CD4-positive, alpha-beta T cell treated with Interleukin-6 at 100 ng/mL for 8 hours (primary cell): ENCODE data around the gene SYN1.
"Not testable (repeated sequence)": the region's sequence is repeated elsewhere in the genome, so short reads cannot be mapped to it uniquely, and the experiment has no call there.

Experiments used
- DNase-seq: peaks from one replicate; pipeline ENCODE4 v3.0.0-alpha.2; 2020; ENCODE audit warnings: mixed read lengths, low spot score

The SYN1 gene

DNA sequence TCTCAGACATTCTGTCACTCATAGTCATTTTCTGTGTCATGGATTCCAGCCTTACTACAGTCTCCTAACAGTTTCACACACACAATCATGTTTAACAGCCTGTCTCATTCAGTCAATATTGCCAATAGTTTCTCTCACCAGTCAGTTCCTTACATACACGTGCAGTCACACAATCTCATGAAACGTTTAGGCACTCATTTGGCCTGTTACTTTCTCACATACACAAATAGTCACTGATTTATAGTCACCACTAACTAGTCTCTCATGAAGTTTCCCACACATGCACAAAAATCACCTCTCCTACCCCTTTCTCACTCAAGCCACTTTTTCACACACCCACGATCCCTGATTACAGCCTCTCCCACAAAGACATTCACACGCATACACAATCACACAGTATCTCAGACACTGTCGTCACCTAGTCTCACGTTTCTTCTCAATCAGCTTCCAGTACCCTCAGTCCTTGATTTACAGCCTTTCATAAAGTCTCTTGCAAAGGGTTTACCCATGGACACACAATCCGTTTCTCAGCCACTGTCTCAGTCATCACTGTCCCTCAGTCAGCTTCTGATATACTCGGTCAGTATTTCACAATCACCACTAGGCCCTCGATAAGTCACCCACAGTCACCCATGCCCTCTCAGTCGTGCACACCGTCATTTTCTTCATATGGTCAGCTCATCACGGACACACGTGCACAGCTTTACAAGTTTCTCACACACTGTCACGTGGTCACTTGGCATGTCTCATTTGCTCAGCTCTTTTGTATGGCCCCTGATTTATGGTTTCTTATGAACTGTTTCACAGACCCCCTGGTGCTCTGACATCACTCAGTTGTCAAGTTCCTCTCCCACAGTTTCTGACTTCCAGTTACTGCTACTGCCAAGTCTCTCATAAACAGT is 14.3 kb upstream of the SYN1 start:
- no peak for DNase-seq

DNA sequence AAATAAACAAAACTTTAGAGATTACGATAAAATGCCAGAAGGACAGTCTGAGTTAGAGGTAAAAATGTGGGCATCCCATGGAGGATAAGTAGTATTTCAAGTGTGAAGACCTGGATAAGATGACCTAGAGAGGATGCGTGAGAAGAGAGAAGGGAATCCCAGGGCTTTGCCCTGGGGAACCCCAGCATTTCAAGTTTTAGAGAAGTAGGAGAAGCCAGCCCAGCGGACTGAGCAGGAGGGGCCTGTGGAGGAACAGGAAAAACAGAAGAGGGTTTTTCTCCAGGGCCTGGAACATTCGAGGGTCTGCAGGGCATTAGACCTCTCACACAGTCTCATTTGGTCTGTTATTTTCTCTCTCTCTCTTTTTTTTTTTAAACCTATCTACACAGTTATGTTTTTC is 13.0 kb upstream of the SYN1 start:
- no peak for DNase-seq

DNA sequence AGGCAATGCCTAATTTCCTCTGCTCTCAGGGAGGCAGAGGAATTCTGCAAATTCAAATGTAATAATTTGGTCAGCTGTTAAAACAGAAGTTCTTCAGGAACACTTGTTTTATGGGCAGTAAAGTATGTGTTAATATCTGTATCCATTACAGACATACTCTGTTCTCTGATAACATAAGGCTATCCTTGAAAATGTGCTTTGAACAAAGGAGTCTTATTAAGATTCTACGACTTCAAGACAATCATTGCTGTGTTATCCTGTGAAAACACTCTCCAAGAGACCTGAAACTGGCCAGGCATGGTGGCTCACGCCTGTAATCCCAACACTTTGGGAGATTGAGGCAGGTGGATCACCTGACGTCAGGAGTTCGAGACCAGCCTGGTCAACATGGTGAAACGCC is 12.0 kb upstream of the SYN1 start:
- no peak for DNase-seq

DNA sequence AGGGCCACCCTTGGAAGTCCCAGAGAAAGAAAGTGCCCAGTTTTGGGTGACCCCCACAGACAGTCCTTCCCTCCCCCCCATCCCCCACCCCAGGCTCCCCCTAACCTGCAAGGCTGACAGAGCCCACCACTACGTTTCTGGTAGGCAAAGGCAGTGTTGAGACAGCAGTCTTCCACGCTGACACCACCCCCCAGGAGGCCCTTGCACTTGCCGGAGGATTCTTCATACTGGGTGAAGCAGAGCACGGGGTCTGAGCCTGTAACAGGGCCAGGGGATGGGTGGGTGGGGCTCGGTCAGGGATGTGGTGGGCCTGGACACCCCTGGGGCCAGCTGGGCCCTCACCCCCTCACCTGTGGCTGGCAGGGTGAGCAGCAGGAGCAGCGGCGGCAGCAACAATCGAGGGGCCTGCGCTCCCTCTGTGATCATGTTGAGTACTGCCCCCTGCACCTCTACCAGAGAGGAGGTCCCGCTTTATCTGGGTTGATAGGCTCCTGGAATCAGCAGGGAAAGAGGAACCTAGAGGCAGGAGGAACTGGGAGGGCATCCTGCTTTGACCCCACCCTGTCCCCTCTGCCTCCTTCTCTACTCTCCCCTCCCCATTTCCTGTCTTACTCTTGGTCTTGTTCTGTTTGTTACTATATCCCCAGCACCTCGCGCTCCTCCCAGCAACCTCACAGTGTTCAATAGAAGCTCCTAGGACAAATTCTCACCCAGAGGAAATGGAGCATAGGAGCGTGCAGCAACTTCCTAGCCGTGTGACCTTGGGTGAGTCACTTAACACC is 10.0 kb upstream of the SYN1 start, which contains the start of gene CFP:
Gene CFP (minus strand): TSS at position 512 of the 782 bp plus-strand sequence. CDS start 86 bp downstream, at position 426.
- peak; percentile 28 for DNase-seq

DNA sequence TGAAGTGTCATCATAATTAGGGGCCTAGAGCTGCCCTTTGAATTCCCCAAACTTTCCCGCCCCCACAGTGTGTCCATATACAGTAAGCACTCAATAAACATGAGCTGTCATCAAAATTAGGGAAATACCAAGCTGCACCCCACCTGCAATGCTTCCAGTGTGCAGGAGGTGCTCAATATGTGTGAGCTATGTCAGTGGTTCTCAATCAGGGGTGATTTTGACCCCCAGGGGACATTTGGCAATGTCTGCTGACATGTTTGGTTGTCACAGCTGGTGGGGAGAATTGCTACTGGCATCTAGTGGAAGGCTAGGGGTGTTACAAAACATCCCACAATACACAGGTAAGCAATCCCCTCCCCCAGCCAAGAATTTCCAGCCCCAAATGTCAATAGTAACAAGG is 9.3 kb upstream of the SYN1 start:
- peak; percentile 29 for DNase-seq

DNA sequence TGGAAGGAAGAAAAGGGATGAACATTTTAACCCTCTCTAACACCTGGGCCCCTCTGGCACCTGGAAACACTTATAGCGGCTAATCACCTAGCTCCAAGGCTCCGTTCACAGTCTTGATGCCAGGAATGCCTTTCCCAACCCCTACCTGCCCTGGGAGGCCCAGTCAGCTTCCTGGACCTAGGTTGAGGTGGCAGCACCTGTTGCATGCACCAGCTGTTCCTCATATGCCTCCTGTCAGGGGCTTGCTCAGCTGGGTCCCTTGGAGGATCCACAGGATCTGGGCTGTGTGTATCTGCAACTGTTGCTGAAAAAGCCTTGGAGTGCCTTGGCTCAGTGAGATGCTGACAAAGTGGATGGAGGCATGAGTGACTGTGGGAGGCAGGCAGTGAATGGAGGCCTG is 5.7 kb upstream of the SYN1 start:
- DNase-seq, result no peak

DNA sequence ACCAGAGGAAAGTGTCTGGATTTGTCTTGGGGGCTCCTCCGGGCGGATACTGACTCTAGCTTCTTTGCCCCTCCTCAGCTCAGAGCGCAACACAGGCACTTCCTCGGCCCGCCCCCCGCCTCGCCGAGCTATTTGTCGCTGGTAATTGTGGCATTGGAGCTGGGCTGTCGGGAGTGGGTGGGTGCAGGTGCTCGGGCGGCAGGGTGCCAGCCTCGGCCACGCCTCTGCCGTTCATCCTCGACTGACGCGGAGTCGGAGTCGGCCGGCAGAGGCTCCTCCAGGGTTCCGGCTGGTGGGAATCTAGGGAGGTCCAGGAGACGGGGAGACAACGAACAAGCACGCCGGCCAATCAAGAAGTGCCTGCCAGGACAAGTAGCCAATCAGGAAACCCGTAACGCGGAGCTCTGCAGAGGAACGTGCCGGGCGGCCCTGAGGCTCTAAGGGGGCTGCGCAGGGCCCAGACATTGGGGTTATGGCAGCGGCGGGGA is 3.9 kb upstream of the SYN1 start:
- peak; percentile 42 for DNase-seq

DNA sequence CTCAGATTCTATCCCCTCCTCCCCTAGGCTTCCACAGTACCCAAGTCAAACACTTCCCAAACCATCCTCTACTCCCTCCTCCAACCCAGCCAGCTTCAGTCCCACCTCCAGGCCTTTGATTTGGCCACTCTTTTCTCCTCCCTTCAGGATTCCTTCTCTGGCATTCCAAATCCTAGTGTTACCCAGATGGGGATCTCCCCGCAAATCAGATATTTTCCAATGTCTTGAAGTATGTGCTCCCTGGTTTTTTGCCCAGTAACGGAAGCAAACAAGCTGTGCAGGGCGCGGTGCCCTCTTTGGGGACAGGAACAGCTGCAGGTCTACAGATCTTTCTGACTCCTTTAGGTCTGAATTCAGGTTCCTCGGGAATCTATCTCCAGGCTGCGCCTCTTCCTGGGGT is 2.2 kb upstream of the SYN1 start:
- DNase-seq, result no peak

DNA sequence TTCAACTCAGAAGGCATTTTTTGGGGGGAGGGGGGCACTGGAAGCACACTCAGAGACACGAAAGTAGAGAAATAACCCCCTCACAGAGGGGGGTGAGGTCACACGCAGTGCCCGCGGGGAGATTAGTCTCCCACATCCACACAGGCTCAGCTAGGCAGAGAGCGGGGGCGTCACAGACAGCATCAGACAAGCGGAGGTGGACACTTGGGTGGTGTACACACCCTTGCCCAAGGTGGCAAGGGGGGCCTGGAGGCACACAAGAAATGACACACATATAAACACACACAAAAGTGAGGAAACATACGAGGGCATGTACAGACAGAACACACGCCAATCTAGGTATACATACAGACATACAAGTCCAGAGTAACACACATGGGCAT is 637 bp upstream of the SYN1 start:
- no peak for DNase-seq

DNA sequence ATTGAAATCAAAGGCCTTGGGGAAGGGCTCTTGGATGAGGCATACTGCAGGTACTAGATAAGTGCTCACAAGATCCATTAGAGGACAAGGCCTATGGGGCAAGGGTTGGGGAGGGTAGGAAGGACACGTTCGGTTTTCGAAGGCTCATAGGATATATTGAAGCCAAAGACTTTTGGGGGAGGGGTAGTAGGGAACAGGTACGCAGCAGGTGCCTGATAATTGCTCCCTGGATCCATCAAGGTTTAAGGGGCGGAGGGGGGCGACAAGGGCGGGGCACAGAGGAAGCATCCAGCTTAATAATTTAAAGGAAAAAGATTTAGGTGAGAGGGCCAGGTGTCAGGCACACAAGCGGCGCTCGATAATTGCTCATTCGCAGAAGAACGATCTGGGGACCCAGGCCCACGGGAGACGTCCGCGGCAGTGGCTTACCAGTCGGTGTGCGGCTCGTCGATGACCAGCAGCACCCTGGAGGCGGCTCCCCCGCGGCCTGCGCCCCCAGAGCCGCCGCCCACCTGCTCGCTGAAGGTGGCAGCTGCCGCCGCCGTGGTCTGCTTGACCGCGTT is 653 bp downstream of the SYN1 start:
- DNase-seq, result no peak

DNA sequence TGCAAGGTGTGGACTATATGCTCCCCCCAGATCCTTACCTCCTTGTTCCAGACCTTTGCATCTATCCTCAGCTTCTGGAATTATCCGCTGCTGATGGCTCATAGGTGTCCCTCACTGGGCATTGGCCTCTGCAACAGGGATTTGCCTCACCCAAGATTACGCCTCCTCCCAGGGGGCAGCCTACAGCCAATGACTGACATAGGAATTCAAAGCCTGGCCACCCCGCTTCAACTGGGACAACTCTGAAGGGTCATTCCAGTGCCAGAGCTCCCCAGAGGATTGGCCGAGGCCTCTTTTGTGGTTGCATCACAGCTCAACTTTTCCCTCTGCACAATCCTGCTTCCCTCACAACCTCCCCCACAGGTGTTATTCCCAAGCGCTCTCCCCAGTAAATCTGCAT is 5.0 kb downstream of the SYN1 start:
- DNase-seq, result no peak

DNA sequence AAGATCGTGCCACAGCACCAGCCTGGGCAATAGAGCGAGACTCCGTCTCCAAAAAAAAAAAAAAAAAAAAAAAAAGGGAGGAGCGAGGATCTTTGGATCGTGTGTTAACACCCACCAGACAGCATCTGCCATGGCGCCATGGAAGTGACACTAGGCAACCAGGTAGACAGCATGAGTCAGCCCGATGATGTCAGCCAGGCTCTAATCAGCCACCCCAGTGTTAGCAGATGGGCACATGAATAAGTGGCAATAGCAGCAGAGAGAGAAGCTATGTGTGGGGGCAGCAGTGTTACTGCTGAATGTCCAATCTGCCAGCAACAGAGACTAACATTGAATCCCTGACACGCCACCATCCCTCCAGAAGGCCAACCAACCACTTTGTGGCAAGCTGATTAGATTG is 6.6 kb downstream of the SYN1 start:
- DNase-seq, result no peak

DNA sequence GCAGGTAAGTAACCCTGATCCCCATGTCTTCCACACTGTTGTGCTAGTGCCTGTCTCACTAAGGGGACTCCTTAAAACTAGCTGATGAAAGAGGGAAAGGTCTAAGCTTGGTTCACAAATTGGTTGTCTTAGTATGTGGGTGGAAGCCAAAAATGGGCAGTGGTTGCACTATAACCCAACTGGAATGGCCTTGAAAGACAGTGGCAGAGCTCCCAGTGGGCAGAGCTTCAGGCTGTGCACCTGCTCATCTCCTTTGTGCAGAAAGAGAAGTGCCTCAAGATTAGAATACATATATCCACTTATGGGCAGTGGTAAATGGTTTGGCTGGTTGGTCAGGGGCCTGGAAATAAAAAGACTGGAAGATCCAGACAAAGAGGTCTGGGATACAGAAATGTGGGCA is 7.2 kb downstream of the SYN1 start:
- no peak for DNase-seq

DNA sequence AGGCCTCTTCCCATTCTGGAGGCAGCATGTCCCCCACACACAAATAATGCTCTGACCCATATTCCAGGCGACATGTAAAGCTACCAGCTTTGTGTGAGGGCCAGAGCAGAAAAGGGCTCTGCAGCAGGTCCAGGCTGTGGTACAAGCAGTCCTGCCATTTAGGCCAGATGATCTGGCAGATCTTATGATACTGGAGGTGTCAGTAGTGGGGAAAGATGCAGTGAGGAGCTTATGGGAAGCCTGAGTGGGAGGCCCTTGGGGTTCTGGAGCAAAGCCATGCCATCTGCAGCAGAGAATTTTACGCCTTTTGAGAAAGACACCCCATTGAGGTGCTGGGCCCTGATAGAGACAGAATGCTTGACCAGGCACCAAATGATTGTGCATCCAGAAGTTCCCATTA is 7.7 kb downstream of the SYN1 start:
- no peak for DNase-seq

DNA sequence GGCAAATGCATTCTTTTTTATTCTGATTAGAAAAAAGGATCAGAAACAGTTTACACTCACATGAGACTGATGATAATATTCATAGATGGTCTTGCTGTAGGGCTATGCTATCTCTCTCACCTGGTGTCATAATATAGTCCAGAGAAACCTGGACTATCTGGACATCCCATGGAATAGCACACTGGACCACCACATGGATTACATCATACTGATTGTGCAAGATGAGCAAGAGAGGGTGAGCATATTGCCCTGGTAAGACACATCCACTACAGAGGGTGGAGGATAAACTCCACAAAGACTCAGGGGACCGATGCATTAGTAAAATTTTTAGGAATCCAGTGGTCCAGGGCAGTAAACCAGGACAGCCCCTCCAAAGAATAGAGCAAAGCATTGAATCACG is 8.2 kb downstream of the SYN1 start:
- DNase-seq, result no peak

DNA sequence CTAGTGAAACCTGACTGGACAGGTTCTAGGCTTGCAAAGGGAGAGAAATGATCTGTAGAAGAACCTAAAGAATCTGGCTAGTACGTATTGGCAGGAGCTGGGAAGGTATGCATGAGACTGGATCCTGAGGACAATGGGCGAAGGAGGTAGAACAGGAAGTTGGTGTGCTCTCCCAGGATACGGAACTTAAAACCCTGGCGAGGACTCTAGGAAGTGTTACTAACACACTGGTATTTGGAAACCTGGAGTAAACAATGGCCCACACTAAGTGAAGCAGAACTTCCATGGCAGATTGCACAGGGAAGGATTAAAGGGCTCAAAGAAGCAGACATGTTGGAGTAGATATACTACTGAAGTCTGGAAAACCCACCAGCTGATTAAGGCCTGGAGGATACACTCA is 9.1 kb downstream of the SYN1 start:
- no peak for DNase-seq

DNA sequence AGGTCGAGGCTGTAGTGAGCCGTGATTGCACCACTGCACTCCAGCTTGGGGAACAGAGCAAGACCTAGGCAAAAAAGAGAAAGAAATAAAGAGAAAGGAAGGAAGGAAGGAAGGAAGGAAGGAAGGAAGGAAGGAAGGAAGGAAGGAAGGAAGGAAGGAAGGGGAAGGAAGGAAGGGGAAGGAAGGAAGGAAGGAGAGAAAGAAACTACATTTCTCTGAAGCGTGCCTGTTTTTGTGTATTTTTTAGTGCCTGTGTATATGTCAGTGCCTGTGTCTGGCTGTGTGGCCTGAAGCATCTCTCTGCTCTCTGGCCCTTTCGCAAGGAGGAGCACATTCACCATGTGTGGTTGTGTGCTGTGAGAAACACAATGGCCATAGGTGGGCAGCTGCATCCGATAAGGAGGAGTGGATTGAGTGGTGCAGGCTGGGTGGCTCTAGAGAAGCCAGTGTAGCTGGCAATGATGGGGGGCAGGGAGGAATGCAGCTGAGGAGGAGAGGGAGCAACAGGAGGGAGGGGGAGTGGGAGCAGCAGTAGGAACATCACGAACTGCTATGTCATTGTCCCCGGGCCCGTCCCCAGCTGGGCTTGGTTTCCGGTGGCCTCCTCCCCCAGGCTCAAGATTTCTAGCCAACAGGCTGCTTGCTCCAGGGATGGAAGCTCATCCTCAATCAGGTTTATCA is 11.4 kb downstream of the SYN1 start:
- DNase-seq, result no peak

DNA sequence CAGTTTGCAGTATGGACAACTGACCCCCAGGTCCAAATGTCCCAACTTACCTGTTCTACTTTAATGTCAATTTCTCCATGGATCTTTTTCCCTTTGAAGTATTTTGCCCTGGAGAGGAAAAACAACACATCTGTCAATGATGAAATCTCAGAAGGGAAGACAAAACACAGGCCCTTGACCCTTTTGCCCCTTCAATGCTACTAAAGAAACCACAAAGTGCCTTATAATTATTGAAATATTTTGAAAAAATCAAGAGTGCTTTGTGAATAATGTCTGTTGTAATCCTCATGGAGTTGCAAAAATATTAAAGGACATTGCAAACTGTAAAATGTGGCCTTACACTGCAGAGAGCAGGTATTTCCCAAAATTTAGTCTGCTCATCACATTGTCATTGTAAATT is 12.6 kb downstream of the SYN1 start:
- DNase-seq, result no peak

DNA sequence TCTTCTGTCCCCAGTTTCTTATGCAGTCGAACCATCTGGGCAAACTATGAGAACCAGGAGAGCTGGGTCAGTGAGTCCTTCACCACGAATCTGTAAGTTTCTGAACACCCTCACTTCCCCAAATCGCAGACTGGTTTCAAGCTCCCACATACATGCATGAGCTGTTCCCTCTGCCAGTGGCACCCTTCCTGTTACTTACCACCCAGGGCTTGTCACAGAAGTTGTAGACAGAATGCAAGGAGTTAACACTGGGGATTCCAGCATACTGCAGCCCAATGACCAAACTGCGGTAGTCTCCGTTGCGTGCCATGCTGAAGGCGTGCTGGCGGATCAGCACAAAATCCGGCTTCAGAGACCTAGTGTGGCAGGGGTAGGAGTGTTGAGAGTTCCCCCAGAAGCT is 14.6 kb downstream of the SYN1 start:
- no peak for DNase-seq

DNA sequence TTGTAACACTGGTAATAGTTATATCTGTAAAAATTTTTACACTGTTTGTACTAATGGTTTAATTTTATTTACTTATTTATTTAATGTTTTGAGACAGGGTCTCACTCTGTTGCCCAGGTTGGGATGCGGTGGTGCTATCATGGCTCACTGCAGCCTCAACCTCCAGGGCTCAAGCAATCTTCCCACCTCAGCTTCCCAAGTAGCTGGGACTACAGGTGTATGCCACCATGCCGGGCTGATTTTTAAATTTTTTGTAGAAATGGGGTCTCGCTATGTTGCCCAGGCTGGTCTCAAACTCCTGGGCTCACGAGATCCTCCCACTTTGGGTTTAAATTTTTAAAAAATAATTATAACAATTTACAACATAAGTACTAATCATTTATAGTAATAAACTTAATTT is 16.5 kb downstream of the SYN1 start:
- not testable (repeated sequence) for DNase-seq

DNA sequence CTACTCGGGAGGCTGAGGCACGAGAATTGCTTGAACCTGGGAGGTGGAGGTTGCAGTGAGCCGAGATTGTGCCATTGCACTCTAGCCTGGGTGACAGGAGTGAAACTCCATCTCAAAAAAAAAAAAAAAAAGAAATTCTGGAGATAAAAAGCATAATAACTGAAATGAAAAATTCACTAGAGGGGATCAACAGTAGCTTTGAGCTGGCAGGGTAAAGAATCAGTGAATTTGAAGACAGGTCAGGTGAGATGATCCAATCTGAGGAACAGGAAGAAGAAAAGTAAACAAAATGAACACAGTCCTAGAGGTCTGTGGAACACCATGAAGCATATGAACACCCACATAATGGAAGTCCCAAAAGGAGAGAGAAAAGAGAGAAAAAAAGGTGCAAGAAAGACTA is 22.4 kb downstream of the SYN1 start:
- DNase-seq, result no peak

DNA sequence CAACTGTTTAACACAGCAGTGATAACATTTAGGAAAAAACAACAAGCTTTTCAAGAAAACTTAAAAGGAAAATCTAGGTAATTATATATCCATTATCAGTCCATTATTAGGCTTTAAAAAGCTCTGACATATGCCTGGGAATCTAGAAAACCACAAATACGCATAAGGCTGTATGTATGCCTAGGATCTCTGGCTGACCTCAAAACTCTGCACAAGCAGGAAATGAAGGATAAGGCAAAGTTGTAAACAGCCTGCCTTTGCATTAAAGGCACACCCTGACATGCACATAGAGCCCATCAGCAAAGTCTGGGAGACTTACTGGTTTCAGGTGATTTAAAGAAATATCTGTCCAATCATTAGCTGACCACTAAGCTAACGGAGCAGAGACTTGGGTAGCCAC is 23.4 kb downstream of the SYN1 start:
- DNase-seq, result no peak
